HG02798 (cell line): ENCODE results near the gene BNIP3.
"Not testable (repeated sequence)": the region's sequence is repeated elsewhere in the genome, so short reads cannot be mapped to it uniquely, and the experiment has no call there.

Experiments used
- ATAC-seq: cut with Tn5 transposase; IDR thresholded peaks from one replicate; pipeline ENCODE4 v1.9.1; 2021; ENCODE audit warnings: mild to moderate bottlenecking; ENCODE audit not compliant: unreplicated experiment, poor library complexity

BNIP3 gene

GRCh38 chr10:131959841-131960240 lies 21.9 kb downstream of the BNIP3 start:
- ATAC-seq = no peak

GRCh38 chr10:131955591-131956340 lies 26.0 kb downstream of the BNIP3 start:
- no peak for ATAC-seq

- ATAC-seq = no peak
Observed at GRCh38 chr10:131954356-131954965, 27.3 kb downstream of the BNIP3 start.

GRCh38 chr10:131949908-131950307 lies 31.8 kb downstream of the BNIP3 start:
- ATAC-seq = not testable (repeated sequence)

GRCh38 chr10:131949041-131949862 lies 32.5 kb downstream of the BNIP3 start:
- no peak for ATAC-seq

GRCh38 chr10:131948501-131948900 lies 33.2 kb downstream of the BNIP3 start:
- no peak for ATAC-seq

- ATAC-seq = no peak
Observed at GRCh38 chr10:131947631-131948347, 33.9 kb downstream of the BNIP3 start.

- ATAC-seq = no peak
Observed at GRCh38 chr10:131946880-131947279, 34.8 kb downstream of the BNIP3 start.

- no peak for ATAC-seq
Observed at GRCh38 chr10:131946321-131946751, 35.4 kb downstream of the BNIP3 start.

GRCh38 chr10:131944976-131945695 lies 36.6 kb downstream of the BNIP3 start:
- no peak for ATAC-seq

- ATAC-seq = no peak
Observed at GRCh38 chr10:131944412-131944811, 37.3 kb downstream of the BNIP3 start.

GRCh38 chr10:131943021-131943814 lies 38.5 kb downstream of the BNIP3 start:
- ATAC-seq = no peak

- ATAC-seq = no peak
Observed at GRCh38 chr10:131942455-131942854, 39.3 kb downstream of the BNIP3 start.

GRCh38 chr10:131938681-131939080 lies 43.0 kb downstream of the BNIP3 start:
- no peak for ATAC-seq

GRCh38 chr10:131937836-131938235 lies 43.9 kb downstream of the BNIP3 start:
- no peak for ATAC-seq

GRCh38 chr10:131936736-131937135 lies 45.0 kb downstream of the BNIP3 start:
- no peak for ATAC-seq

- no peak for ATAC-seq
Observed at GRCh38 chr10:131936294-131936693, 45.4 kb downstream of the BNIP3 start.

GRCh38 chr10:131935260-131935659 lies 46.5 kb downstream of the BNIP3 start:
- no peak for ATAC-seq

- ATAC-seq = no peak
Observed at GRCh38 chr10:131934769-131935168, 47.0 kb downstream of the BNIP3 start.
